Measurements from ENCODE around the gene KRTAP4-7.
"Not testable (repeated sequence)": the region's sequence is repeated elsewhere in the genome, so short reads cannot be mapped to it uniquely, and the experiment has no call there.

Gene KRTAP4-7

GRCh38 chr17:41118721-41119120 lies 34.8 kb downstream of the KRTAP4-7 start:
- no peak for TF ChIP-seq CTCF (IDR thresholded peaks at IDR 0.05; ENCODE audit: extremely low read depth, missing control alignments)

GRCh38 chr17:41119696-41120690 lies 36.0 kb downstream of the KRTAP4-7 start:
- not testable (repeated sequence) for DNase-seq (ENCODE audit: low spot score)

More at GRCh38 chr17:41118721-41119120, 34.8 kb downstream of the KRTAP4-7 start:
- no peak for DNase-seq (ENCODE audit: low spot score)

GRCh38 chr17:41121742-41122141 lies 37.8 kb downstream of the KRTAP4-7 start:
- DNase-seq (ENCODE audit: low spot score) = no peak

GRCh38 chr17:41123292-41123990 lies 39.5 kb downstream of the KRTAP4-7 start:
- not testable (repeated sequence) for DNase-seq (ENCODE audit: low spot score)

More at GRCh38 chr17:41121742-41122141, 37.8 kb downstream of the KRTAP4-7 start:
- TF ChIP-seq CTCF (IDR thresholded peaks at IDR 0.05; ENCODE audit: extremely low read depth, missing control alignments) = no peak

- not testable (repeated sequence) for DNase-seq (ENCODE audit: low spot score)
Measured at GRCh38 chr17:41123991-41124371, 40.0 kb downstream of the KRTAP4-7 start, which contains the start of gene KRTAP4-12. TSS of gene KRTAP4-12 (minus strand) at chr17:41124182. CDS start at chr17:41124122, 60 bp downstream.

GRCh38 chr17:41125064-41125463 lies 41.1 kb downstream of the KRTAP4-7 start:
- no peak for TF ChIP-seq CTCF (IDR thresholded peaks at IDR 0.05; ENCODE audit: extremely low read depth, missing control alignments)
- DNase-seq (ENCODE audit: low spot score) = no peak

GRCh38 chr17:41126412-41126811 lies 42.5 kb downstream of the KRTAP4-7 start:
- no peak for TF ChIP-seq CTCF (IDR thresholded peaks at IDR 0.05; ENCODE audit: extremely low read depth, missing control alignments)
- no peak for DNase-seq (ENCODE audit: low spot score)

- TF ChIP-seq CTCF (IDR thresholded peaks at IDR 0.05; ENCODE audit: extremely low read depth, missing control alignments) = no peak
- no peak for DNase-seq (ENCODE audit: low spot score)
Measured at GRCh38 chr17:41127371-41127770, 43.4 kb downstream of the KRTAP4-7 start.
